Fibroblast of mammary gland (primary cell): ENCODE results near the gene EFCAB11.
A peak's percentile ranks its signal among the peaks of the same experiment; 100 is the strongest.
"Not testable (repeated sequence)": the region's sequence is repeated elsewhere in the genome, so short reads cannot be mapped to it uniquely, and the experiment has no call there.

Experiments used
- DNase-seq: peaks from one replicate; pipeline ENCODE4 v3.0.0-alpha.2; 2010; ENCODE audit warnings: low read depth
- H3K4me3 ChIP-seq: 2 replicates; pipeline ENCODE4 v1.5.1; 2011; ENCODE audit warnings: low read depth, mild to moderate bottlenecking, low read length, moderate library complexity; ENCODE audit not compliant: control insufficient read depth
- CTCF ChIP-seq: conservative IDR thresholded peaks from 2 replicates; pipeline ENCODE4 v1.5.1; 2011; ENCODE audit warnings: low read depth, low read length, inconsistent platforms; ENCODE audit not compliant: control insufficient read depth, insufficient read depth

The EFCAB11 gene

DNA sequence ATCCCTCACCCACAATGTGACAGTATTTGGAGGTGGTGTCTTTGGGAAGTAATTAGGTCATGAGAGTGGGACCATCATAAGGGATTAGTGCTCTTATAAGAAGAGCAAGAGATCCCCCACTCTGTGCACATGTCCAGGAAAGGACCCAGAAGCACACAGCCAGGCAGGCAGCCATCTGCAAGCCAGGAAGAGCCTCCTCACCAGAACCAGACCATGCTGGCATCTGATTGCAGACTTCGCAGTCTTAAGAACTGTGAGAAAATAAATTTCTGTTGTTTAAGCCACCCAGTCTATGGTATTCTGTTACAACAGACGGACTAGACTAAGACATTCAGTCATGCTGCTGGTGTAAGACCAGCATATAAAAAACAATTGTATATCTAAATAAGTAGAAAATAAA lies 69.8 kb downstream of the EFCAB11 start:
- TF ChIP-seq CTCF = no peak
- DNase-seq = no peak

GRCh38 chr14:89881839-89882238 lies 72.7 kb downstream of the EFCAB11 start:
- no peak for DNase-seq
- H3K4me3 ChIP-seq = no peak overlapping the region
- no peak for TF ChIP-seq CTCF

More for the DNA sequence above, 69.8 kb downstream of the EFCAB11 start:
- H3K4me3 ChIP-seq = no peak overlapping the region

- not testable (repeated sequence) for H3K4me3 ChIP-seq, DNase-seq
These were observed 80.4 kb downstream of the EFCAB11 start for GRCh38 chr14:89874091-89874490.

GRCh38 chr14:89870316-89870715 lies 84.2 kb downstream of the EFCAB11 start:
- peak; percentile 87 for DNase-seq
- H3K4me3 ChIP-seq = no peak overlapping the region
- no peak for TF ChIP-seq CTCF

DNA sequence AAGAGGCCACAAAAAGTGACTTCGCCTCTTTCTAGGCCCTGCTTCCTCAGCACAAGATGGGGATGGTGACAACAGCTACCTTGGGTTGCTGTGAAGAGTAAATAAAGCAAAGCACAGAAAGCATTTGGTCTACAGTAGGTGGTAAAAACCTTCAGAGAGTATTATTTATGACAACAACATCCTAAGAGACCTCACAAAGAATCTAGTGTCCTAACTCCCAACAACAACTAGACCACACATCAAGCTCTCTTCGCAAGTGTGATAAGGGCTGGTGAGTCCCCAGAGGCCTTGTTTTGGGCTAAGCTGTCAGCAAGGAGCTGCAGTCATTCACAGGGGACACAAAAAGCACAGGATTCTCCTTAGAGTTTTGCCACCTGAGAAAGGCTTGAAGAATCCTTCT lies 84.9 kb downstream of the EFCAB11 start:
- no peak overlapping the region for H3K4me3 ChIP-seq
- no peak for TF ChIP-seq CTCF
- DNase-seq = no peak

- no peak overlapping the region for H3K4me3 ChIP-seq
- TF ChIP-seq CTCF = no peak
- DNase-seq = no peak
These were observed 88.1 kb downstream of the EFCAB11 start for GRCh38 chr14:89866458-89866857.

DNA sequence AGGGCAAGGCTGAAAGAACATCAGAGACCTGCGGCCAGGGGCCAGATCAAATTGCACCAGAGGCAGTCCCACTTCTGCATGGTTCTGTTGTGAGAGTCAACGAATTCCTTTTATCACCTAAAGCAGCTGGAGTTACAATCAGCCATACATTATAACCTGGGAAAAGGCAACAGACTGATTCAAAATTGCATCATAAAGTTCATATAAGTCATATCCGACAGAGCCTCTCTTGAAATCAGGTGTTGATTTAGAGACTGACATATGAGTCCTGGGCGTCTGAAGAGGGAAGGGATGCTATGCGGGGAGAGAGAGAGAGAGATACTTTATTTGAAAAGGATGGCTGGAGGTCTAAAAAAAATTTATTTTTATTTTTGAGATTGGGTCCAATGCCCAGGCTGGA lies 89.4 kb downstream of the EFCAB11 start:
- TF ChIP-seq CTCF = no peak
- no peak for DNase-seq
- H3K4me3 ChIP-seq = no peak overlapping the region
